H1 (cell line): ENCODE measurements around the gene SOX6. TPM values are rescaled to one million over a fixed set of nuclear protein-coding genes. Genes with fewer than 3 reads are reported as not detected.

Experiments used
- CTCF ChIA-PET: fragments of 300-600 bp; sonication (Branson Sonifier 250); formaldehyde crosslinking; loops from one replicate; lab custom pipeline; 2021; ENCODE audit not compliant: partially characterized antibody; lab: Charles Lee
- POLR2A ChIA-PET: fragments of 300-600 bp; sonication (Branson Sonifier 250); formaldehyde crosslinking; loops from one replicate; lab custom pipeline; 2021; ENCODE audit warnings: inconsistent platforms; ENCODE audit not compliant: partially characterized antibody; lab: Charles Lee
- DNase-seq, 2 experiments: peaks; one replicate each; pipeline versions ENCODE4 v3.0.0 to v3.0.0-alpha.2; 2010 to 2022; ENCODE audit warnings: low spot score in 2 of 2, low read depth in 1 of 2, mixed read lengths in 1 of 2
- FAIRE-seq: peaks from 2 replicates; lab custom pipeline; 2011; peaks lifted over from hg19 to GRCh38; lab: Jason Lieb, UNC
- H2AFZ ChIP-seq: 2 replicates; pipeline ENCODE4 v1.8.1; 2012; ENCODE audit warnings: low read length, inconsistent platforms
- H2AK5ac ChIP-seq: 2 replicates; pipeline ENCODE4 v1.6.1; 2013; ENCODE audit warnings: low read depth, low read length
- H2BK120ac ChIP-seq: replicated peaks from 2 replicates; pipeline ENCODE3; 2013; ENCODE audit warnings: low read depth, low read length, inconsistent platforms
- H2BK12ac ChIP-seq: 2 replicates; pipeline ENCODE4 v1.6.1; 2013; ENCODE audit warnings: low read depth, low read length
- H2BK15ac ChIP-seq: 2 replicates; pipeline ENCODE4 v1.6.1; 2013; ENCODE audit warnings: low read length
- H2BK20ac ChIP-seq: 2 replicates; pipeline ENCODE4 v1.6.1; 2013; ENCODE audit warnings: low read length
- H2BK5ac ChIP-seq: 2 replicates; pipeline ENCODE4 v1.6.1; 2013; ENCODE audit warnings: low read depth, low read length
- H3K14ac ChIP-seq: 2 replicates; pipeline ENCODE4 v1.6.1; 2013; ENCODE audit warnings: inconsistent platforms; ENCODE audit not compliant: insufficient read length
- H3K18ac ChIP-seq: 2 replicates; pipeline ENCODE4 v1.6.1; 2013; ENCODE audit warnings: low read length; ENCODE audit errors: extremely low read depth
- H3K23ac ChIP-seq: 2 replicates; pipeline ENCODE4 v1.6.1; 2013; ENCODE audit warnings: inconsistent platforms; ENCODE audit not compliant: insufficient read length
- H3K23me2 ChIP-seq: 2 replicates; pipeline ENCODE4 v1.6.1; 2013; ENCODE audit warnings: low read depth, low read length
- H3K27ac ChIP-seq: 2 replicates; pipeline ENCODE4 v1.6.1; 2011; ENCODE audit warnings: low read depth, low read length, inconsistent platforms
- H3K27me3 ChIP-seq, 4 experiments: replicated peaks in 1 of 4; 1 replicate in 1 of 4; 2 replicates in 3 of 4; pipeline versions ENCODE4 v1.6.1 to v1.8.1; 2011 to 2013; ENCODE audit warnings: low read length in 3 of 4, mild to moderate bottlenecking in 3 of 4, inconsistent platforms in 2 of 4, mixed read lengths in 2 of 4, moderate library complexity in 1 of 4; ENCODE audit not compliant: control insufficient read depth in 3 of 4, insufficient read depth in 3 of 4; ENCODE audit errors: extremely low read depth in 1 of 4
- H3K36me3 ChIP-seq, 4 experiments: 2 replicates each; pipeline versions ENCODE4 v1.6.1 to v1.8.1; 2011 to 2013; ENCODE audit warnings: mild to moderate bottlenecking in 4 of 4, low read length in 3 of 4, moderate library complexity in 2 of 4, control low read depth in 1 of 4, inconsistent platforms in 1 of 4; ENCODE audit not compliant: insufficient read depth in 4 of 4, control insufficient read depth in 2 of 4
- H3K4ac ChIP-seq: replicated peaks from 2 replicates; pipeline ENCODE3; 2013; ENCODE audit warnings: low read length, low read depth, mixed read lengths, inconsistent platforms; ENCODE audit not compliant: insufficient read length
- H3K4me1 ChIP-seq, 4 experiments: replicated peaks in 1 of 4; 1 replicate in 1 of 4; 2 replicates in 3 of 4; pipeline versions ENCODE4 v1.6.1 to v1.8.1; 2011 to 2013; ENCODE audit warnings: low read length in 3 of 4, inconsistent platforms in 2 of 4, mixed read lengths in 1 of 4; ENCODE audit not compliant: insufficient read depth in 4 of 4, control insufficient read depth in 3 of 4
- H3K4me2 ChIP-seq, 2 experiments: 2 replicates each; pipeline versions ENCODE4 v1.6.1 to v1.8.1; 2011 to 2013; ENCODE audit warnings: low read depth in 2 of 2, low read length in 2 of 2, control low read depth in 1 of 2, inconsistent platforms in 1 of 2, mild to moderate bottlenecking in 1 of 2; ENCODE audit not compliant: insufficient read depth in 1 of 2
- H3K4me3 ChIP-seq, 4 experiments: fragments of 200-600, 300-600 bp in 1 of 4; sonication (generic), shearing (Covaris generic), sonication (Bioruptor Twin) in 1 of 4; 2 replicates each; pipeline versions ENCODE4 v1.5.1 to v1.8.1; 2011 to 2016; ENCODE audit warnings: low read length in 4 of 4, low read depth in 3 of 4, control low read depth in 2 of 4, inconsistent platforms in 2 of 4, mild to moderate bottlenecking in 2 of 4, mixed read lengths in 1 of 4, moderate library complexity in 1 of 4; ENCODE audit not compliant: insufficient read depth in 2 of 4; ENCODE audit errors: extremely low read depth in 1 of 4
- H3K56ac ChIP-seq: replicated peaks from 2 replicates; pipeline ENCODE3; 2013; ENCODE audit warnings: low read depth, mild to moderate bottlenecking, mixed read lengths, low read length, inconsistent platforms; ENCODE audit not compliant: insufficient read length
- H3K79me1 ChIP-seq: 2 replicates; pipeline ENCODE4 v1.6.1; 2013; ENCODE audit warnings: low read depth, low read length, control low read depth
- H3K79me2 ChIP-seq, 2 experiments: 2 replicates each; pipeline versions ENCODE4 v1.6.1 to v1.8.1; 2012 to 2013; ENCODE audit warnings: low read length in 2 of 2, mild to moderate bottlenecking in 2 of 2, inconsistent platforms in 1 of 2; ENCODE audit not compliant: insufficient read depth in 2 of 2, control insufficient read depth in 1 of 2
- H3K9ac ChIP-seq, 4 experiments: replicated peaks in 1 of 4; 1 replicate in 1 of 4; 2 replicates in 3 of 4; pipeline versions ENCODE4 v1.6.1 to v1.8.1; 2011 to 2013; ENCODE audit warnings: low read depth in 3 of 4, low read length in 3 of 4, control low read depth in 2 of 4, mild to moderate bottlenecking in 2 of 4, moderate library complexity in 2 of 4, inconsistent platforms in 1 of 4; ENCODE audit errors: extremely low read depth in 1 of 4
- H3K9me3 ChIP-seq, 2 experiments: 2 replicates each; pipeline versions ENCODE4 v1.6.1 to v1.8.1; 2012 to 2013; ENCODE audit warnings: mild to moderate bottlenecking in 2 of 2, moderate library complexity in 2 of 2, control low read depth in 1 of 2, inconsistent platforms in 1 of 2, low read depth in 1 of 2, low read length in 1 of 2, mixed read lengths in 1 of 2; ENCODE audit not compliant: insufficient read depth in 2 of 2
- H4K20me1 ChIP-seq, 2 experiments: replicated peaks in 1 of 2; 2 replicates each; pipeline versions ENCODE3 to v1.8.1; 2011 to 2013; ENCODE audit warnings: inconsistent platforms in 2 of 2, low read length in 2 of 2, mild to moderate bottlenecking in 1 of 2; ENCODE audit not compliant: insufficient read depth in 2 of 2, control insufficient read depth in 1 of 2
- H4K5ac ChIP-seq: 2 replicates; pipeline ENCODE4 v1.6.1; 2013; ENCODE audit warnings: low read length, low read depth, mixed read lengths, inconsistent platforms; ENCODE audit not compliant: insufficient read length
- H4K8ac ChIP-seq: 2 replicates; pipeline ENCODE4 v1.8.0; 2013; ENCODE audit warnings: mild to moderate bottlenecking, moderate library complexity, low read length, inconsistent platforms; ENCODE audit not compliant: insufficient read depth; ENCODE audit errors: extremely low read depth
- H4K91ac ChIP-seq: replicated peaks from 2 replicates; pipeline ENCODE3; 2013; ENCODE audit warnings: low read length, mixed read lengths, inconsistent platforms; ENCODE audit not compliant: insufficient read length
- E2F6 ChIP-seq: IDR thresholded peaks from 2 replicates; pipeline ENCODE4 v1.6.1; 2012; ENCODE audit warnings: inconsistent platforms
- GABPA ChIP-seq: IDR thresholded peaks from 2 replicates; pipeline ENCODE4 v1.6.1; 2011; ENCODE audit warnings: mild to moderate bottlenecking, low read length, moderate library complexity, borderline replicate concordance; ENCODE audit not compliant: insufficient read depth
- MAX ChIP-seq: IDR thresholded peaks from 2 replicates; pipeline ENCODE4 v1.6.1; 2012; ENCODE audit warnings: inconsistent platforms
- NANOG ChIP-seq: IDR thresholded peaks from 2 replicates; pipeline ENCODE4 v1.6.1; 2011; ENCODE audit warnings: low read length, low read depth, mild to moderate bottlenecking, inconsistent platforms; ENCODE audit not compliant: insufficient read depth, poor library complexity, severe bottlenecking
- RXRA ChIP-seq: IDR thresholded peaks from 2 replicates; pipeline ENCODE4 v1.6.1; 2011; ENCODE audit warnings: low read depth, mild to moderate bottlenecking, low read length, moderate library complexity; ENCODE audit not compliant: insufficient read depth
- SAP30 ChIP-seq: fragments of 300-600 bp; sonication (generic); IDR thresholded peaks from 2 replicates; pipeline ENCODE4 v1.7.1; 2012; ENCODE audit warnings: low read length, moderate library complexity, mild to moderate bottlenecking, inconsistent platforms; ENCODE audit not compliant: insufficient read depth, insufficient replicate concordance
- WGBS, 2 experiments: shearing (Covaris generic) in 1 of 2; methylation state at CpG; one replicate each; pipeline versions ENCODE4 v1.1.6 to v1.1.7; 2013 to 2015; ENCODE audit warnings: low lambda C conversion rate in 2 of 2, mixed read lengths in 2 of 2, inconsistent platforms in 1 of 2, low coverage in 1 of 2, missing lambda C conversion rate in 1 of 2; ENCODE audit not compliant: insufficient replicate concordance in 2 of 2, insufficient coverage in 1 of 2, insufficient read length in 1 of 2; ENCODE audit errors: extremely low coverage in 1 of 2, missing lambda C conversion rate in 1 of 2; 5-methylcytosine and 5-hydroxymethylcytosine counted together
- polyA plus RNA-seq, 7 experiments: library from polyadenylated mRNA; depleted of rRNA in 3 of 7; stranded (reverse) in 5 of 7; unstranded in 2 of 7; fragments of >200 nt in 5 of 7; fragments of 200-250 nt in 2 of 7; gene quantifications; 1 replicate in 5 of 7; 2 replicates in 1 of 7; 4 replicates in 1 of 7; pipeline versions ENCODE4 v1.2.1 to v1.2.3, GENCODE V29; 2011 to 2013; ENCODE audit warnings: missing spikeins in 2 of 7, mixed read lengths in 2 of 7
- total RNA-seq: library from RNA; stranded (reverse); fragmentation: NEBNext Ultra II Directional; extraction: Animal tissue kit (Norgen Biotek cat#: 25700); gene quantifications from 2 replicates; pipeline ENCODE4 v1.2.1, GENCODE V29; 2021

The SOX6 gene
- total and polyA plus RNA-seq, 2 of the 8 experiments (the other 6 are each of a cell fraction or from before 2014, with no cell fraction given): 0.09 TPM; not detected in 1

- TF ChIP-seq E2F6 (no peak), SAP30 (no peak), GABPA (no peak), NANOG (no peak), RXRA (no peak), MAX (no peak)
- no peak overlapping the region for H2BK120ac ChIP-seq
- no peak overlapping the region for H2BK20ac ChIP-seq
- WGBS, 2 experiments: 83% methylated on average over 4 of the region's 4 CpGs; no CpG with 5 or more reads in 1 of the 2 experiments
- no peak overlapping the region for H2BK5ac ChIP-seq
- H3K9ac ChIP-seq: no peak overlapping the region
- no peaks in the 10 kb centered on the region for H3K9me3 ChIP-seq
- H2BK12ac ChIP-seq: no peak overlapping the region
- H2BK15ac ChIP-seq: no peak overlapping the region
- no peak overlapping the region for H3K14ac ChIP-seq
- no peaks in the 10 kb centered on the region for H3K79me2 ChIP-seq
- H3K23me2 ChIP-seq: no peaks in the 10 kb centered on the region
- H4K91ac ChIP-seq: no peak overlapping the region
- no peak overlapping the region for H4K8ac ChIP-seq
- H3K18ac ChIP-seq: no peak overlapping the region
- H3K56ac ChIP-seq: no peak overlapping the region
- H3K4me3 ChIP-seq: no peak overlapping the region
- no peaks in the 10 kb centered on the region for H3K36me3 ChIP-seq
- no peak overlapping the region for H3K4ac ChIP-seq
- 0 out of 4 replicates have a peak overlapping the region, but pooled peaks of 1 of the 2 experiments have one; percentile 15 for H3K4me2 ChIP-seq
- H4K5ac ChIP-seq: no peak overlapping the region
- no peaks in the 10 kb centered on the region for H3K4me1 ChIP-seq
- POLR2A ChIA-PET: no interaction called here
- no peak overlapping the region for H3K23ac ChIP-seq
- H3K27ac ChIP-seq: no peak overlapping the region
- H3K27me3 ChIP-seq: no peaks in the 10 kb centered on the region
- CTCF ChIA-PET: no interaction called here
- H4K20me1 ChIP-seq: no peaks in the 10 kb centered on the region
- no peak for FAIRE-seq
- no peak overlapping the region for H2AFZ ChIP-seq
- no peak overlapping the region for H2AK5ac ChIP-seq
- H3K79me1 ChIP-seq: no peaks in the 10 kb centered on the region
- DNase-seq: no peak
These were observed 201.5 kb downstream of the SOX6 start for GRCh38 chr11:16154715-16155396.
